GM19395 (cell line): ENCODE measurements around the gene CCDC30.
A peak's percentile ranks its signal among the peaks of the same experiment; 100 is the strongest.

ENCODE experiments used
- ATAC-seq: cut with Tn5 transposase; IDR thresholded peaks from one replicate; pipeline ENCODE4 v1.9.1; 2021; ENCODE audit warnings: mild to moderate bottlenecking, moderate library complexity; ENCODE audit not compliant: unreplicated experiment

CCDC30 gene

DNA sequence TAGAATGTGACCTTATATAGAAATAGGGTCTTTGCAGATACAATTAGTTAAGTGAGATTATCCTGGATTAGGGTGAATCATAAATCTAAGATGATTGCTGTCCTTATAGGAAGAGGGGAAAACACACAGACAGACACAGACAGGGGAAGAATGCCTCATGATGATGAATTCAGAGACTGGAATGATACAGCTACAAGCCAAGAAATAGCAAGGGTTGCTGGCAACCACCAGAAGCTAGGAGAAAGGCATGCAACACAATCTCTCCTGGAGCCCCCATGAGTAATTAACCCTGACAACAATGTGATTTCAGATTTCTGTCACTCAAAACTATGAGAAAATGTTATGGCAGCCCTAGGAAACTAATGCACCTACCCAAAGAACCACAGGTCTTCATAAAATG lies 176.0 kb downstream of the CCDC30 start:
- no peak for ATAC-seq

DNA sequence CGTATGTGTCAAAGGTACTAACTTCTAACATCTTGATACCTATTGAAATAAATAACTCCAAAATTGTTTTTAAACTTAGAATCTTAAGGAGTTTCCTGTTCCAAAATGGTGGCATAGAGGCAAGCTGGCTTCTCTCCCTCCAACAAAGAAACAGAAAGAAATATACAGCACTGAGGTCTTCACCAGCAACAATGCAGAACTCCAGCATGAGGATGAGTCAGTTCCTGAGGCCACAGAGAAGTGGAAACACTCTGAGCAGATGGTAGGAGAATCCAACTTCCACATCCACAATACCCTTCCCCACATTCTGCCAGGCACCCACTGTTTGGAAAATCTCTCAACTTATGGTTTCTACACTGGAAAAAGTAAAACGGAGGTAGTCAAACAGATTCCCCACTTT lies 183.0 kb downstream of the CCDC30 start:
- no peak for ATAC-seq

DNA sequence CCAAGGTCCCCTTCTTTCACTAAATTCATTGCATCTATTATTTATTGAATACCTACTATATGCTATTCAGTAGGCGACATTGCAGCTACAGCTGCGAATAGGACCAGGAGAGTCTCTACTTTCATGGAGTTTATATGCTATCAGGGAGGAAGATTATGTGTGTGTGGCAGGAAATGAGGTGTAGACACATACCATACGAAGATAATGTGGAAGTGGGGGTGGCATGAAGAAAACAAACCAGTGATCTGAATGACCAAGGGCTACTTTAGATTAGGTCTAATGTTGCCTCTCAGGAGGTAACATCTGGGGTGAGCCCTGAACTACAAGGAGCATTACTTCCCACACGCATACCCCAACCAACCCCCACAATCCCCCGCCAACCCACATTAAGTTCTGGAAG lies 194.1 kb downstream of the CCDC30 start:
- no peak for ATAC-seq

DNA sequence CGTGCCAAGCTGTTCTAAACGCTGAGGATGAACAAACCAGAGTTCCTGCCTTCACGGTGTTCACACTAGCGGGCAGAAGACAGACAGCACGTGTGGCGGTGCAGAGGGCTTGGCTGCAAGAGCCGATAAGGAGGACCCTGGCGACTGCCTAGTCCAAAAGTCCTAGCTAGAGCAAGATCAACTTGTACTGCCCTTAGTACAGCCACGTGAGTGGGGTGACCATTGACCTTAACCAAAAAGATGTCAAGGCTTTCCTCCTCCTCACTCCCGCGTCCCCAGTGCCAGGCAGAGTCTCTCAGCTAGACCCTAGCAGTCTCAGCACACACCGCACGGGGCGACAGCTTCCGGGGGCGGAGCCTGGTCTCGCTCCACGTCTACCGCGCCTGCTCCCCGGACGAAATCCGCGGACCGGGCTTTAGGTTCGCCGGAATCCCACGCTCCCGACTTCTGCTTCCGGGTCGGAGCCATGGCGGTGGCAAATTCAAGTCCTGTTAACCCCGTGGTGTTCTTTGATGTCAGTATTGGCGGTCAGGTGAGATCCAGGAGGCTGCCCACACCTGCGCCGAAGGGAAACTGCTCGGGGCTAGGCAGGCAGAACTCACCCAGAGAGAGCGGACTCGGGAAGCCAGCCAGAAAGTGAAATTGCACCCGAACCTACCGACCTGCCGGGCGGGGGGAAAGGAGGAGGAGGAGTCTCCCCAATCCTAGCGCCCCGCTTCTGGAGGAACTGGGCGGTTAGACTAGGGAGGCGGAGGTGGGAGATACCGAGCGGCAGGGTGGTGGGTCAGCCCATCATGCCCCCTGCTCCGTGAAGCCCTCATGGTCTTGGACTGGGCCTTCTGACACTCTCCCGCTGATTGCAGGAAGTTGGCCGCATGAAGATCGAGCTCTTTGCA lies 195.1 kb downstream of the CCDC30 start, which contains the start of gene PPIH:
PPIH (plus strand) TSS at position 443 of the 896 bp plus-strand sequence; CDS start at position 467, 24 bp downstream.
- ATAC-seq = peak; percentile 92

DNA sequence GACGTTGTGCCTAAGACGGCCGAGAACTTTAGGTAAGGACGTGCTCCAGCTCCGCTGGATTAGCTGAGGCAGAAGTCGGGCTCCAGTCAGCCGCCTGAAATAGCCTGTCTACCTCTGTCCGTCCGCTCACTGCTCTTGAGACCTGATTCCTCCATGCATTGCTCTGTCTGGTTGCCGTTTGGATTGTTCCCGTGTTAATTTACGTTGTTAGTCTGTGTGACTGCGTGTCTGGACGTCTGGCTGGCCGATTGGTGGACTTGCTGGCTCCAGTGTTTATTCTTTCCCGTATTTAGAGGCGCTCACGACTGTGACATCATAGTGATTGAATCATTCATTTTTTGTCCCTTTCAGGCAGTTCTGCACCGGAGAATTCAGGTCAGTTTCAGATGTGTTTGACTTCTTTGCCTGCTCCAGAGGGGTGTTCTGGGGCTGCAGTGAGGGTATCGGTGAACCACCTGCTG lies 195.8 kb downstream of the CCDC30 start:
- ATAC-seq = peak; percentile 8

DNA sequence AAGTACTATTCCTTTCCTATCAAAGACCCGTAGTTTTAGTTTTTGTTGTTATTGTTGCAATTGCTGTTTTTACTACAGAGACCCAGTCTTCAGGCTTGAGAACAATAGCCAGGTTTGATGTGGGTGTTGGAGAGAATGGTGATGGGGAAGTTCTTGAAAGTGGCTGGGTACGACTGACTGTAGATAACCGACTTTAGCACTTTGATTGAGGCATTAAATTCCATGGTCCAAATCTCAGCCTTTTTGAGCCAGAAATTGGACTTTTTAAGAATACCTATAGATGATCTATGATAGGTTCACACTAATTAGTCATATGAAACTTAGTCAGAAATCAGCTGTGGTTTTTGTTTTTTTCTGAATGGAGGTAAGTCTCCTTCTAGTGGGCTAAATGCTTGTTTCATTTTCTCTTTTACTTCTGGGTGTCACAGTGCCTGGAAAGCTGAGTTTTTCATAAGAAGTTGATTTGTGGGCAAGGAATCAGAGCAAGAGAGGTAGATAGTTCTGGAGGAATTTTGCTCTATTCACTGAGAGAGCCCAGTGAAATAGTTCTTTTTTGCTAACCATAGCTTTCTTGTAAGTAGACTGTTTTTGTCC lies 197.9 kb downstream of the CCDC30 start:
- ATAC-seq = no peak

DNA sequence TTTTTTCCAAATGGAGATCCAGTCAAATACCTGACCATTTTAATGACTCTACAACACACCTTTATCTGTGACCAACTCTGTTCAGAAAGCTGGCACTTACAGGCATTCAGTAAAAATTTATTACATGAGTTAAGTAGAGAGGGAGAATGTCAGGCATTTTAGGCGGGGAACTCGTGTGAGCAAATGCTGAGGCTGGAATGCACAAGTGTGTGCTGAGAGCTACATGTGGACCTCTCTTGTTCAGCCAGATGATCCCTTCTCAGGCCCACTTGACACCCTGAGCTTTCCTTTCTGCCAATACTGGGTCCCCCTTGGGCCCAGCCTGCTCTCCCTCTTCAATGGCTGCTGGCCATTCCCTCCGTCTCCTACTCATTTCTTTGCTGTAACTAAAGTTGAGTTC lies 206.8 kb downstream of the CCDC30 start:
- no peak for ATAC-seq

DNA sequence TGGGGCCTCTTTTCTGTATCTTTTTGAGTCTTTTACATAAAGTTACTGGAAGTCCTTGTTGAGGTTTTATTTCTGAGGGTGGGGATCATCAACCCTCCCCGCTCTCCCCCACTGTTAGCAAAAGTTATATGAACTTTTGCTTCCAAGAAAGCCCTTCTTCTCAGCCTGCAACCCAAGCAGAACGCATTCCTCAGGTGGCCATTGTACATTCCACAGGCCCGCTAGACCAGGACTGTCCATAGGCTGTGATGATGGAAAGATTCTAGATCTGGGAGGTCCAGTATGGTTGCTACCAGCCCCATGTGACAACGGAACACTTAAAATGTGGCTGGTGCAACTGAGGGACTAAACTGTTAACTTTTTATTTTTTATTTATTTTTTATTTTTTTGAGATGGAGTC lies 207.3 kb downstream of the CCDC30 start:
- no peak for ATAC-seq

DNA sequence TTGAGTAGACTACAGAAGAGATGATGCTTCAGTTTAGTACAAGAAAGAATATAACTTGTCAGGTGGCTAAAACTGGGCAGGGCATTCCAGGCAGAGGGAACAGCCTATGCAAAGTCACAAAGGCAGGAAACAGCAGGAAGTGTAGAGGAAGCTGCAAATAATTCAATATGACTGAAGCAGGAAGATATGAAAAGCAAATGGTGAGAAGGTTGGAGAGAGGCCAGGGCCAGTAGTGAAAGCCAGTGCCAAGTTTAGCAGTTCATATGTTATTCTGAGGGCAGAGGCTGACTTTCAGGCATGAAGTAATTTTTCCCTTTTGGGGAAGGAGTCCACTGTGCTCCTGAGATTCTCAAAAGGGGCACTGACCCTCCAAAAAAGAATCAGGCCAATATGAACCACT lies 211.1 kb downstream of the CCDC30 start:
- no peak for ATAC-seq

DNA sequence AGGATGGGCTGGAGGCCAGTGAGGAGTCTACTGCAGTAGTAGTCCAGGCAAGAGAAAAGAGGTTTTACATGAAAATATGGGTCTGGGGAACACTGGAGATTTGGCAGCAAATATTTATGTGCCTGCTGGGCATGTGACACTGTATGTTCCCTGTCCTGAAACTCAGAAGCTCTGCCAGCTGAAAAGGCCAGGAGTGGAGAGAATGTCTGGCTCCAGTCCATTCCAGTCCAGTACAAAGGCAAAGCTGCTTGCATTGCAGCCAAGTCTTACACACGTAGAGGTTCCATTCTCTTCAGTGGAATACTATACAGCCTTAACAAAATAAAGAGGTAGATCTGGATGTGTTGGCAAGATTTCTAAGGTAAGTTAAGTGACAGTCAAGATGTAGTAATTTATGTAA lies 211.6 kb downstream of the CCDC30 start:
- ATAC-seq = no peak

DNA sequence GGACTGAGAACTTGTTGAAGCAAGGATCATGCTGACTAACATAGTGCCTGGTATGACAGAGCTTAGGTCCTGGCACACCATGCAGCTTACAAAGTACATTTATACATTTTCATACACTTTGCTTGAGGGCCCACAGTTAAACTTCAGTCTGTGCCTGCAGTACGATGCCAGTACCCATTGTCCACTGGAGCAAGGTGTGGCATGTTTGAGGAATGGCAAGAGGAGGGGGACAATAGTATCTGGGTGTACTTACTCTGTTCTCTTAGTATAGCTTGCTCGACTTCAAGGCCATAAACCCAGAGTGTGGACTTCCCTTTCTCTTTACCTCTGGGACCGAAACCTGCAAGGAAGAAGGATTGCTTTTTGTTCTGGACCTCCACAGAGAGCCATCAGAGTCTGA lies 212.4 kb downstream of the CCDC30 start:
- no peak for ATAC-seq

DNA sequence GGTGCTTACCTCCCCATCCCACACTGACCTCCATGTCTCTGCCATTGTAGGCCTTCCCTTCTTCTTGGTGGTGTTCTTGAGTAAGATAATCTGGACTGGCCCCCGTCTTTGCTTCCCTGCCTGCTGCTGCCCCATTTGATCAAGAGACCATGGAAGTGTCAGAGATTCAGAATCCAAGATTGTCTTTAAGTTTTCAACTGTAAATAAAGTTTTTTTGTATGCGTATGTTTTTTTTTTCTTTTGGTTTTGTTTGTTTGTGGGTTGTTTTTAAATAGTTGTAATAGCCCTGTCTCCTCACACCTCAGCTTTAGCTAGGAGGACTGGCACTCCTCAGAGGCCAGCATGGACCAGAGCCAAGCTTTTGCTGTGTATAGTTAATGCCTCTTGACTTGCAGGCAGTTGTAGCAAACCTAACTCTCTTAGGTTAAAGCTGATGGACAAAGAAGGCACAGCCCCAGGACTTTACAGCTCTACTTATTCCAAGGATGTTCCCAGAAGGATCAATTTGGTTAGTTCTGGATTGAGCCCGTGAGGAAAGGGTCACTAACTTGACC lies 213.5 kb downstream of the CCDC30 start:
- no peak for ATAC-seq

DNA sequence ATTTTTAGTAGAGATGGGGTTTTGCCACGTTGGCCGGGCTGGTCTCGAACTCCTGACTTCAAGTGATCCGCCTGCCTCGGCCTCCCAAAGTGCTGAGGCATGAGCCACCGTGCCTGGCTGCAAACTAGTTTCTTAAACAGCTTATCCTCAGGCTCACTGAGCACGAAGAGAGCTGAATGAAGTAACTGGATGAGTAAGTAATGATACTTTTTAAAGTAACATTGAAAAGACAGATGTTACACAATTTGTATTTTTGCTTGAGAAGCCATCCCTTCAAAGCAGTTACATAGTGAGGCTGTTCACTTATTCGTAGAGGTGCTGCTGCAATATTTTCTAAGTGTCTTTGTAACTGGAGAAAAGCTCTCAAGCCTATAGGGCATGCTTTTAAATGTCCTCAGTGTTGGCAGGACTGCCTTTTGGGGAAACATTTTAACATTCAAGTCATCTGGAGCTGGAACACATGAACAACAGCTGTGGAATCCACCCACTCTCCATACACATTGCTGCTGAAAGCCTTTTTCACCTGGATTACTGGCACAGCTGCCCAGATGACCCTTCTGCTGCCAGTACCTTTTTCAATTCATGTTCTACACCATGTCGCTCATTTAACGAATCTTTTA lies 216.4 kb downstream of the CCDC30 start:
- no peak for ATAC-seq

DNA sequence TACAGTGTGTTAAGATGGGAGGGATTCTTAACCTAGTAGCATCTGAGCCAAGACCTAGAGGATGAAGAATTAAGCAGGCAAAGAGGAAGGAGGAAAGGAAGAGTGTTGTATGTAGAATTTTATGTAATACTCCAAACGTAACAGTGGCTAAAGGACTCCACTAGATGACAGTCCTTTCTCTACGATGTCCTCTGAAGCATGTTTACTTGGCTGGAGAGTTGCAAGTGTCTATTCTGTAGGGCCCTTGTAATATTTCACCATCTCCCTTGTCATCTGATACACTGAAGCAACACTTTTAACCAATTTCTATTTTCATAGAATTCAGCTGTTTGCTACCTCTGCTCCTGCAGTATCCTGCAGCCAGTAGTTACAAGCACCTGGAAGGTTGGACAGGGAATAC lies 217.0 kb downstream of the CCDC30 start:
- no peak for ATAC-seq

DNA sequence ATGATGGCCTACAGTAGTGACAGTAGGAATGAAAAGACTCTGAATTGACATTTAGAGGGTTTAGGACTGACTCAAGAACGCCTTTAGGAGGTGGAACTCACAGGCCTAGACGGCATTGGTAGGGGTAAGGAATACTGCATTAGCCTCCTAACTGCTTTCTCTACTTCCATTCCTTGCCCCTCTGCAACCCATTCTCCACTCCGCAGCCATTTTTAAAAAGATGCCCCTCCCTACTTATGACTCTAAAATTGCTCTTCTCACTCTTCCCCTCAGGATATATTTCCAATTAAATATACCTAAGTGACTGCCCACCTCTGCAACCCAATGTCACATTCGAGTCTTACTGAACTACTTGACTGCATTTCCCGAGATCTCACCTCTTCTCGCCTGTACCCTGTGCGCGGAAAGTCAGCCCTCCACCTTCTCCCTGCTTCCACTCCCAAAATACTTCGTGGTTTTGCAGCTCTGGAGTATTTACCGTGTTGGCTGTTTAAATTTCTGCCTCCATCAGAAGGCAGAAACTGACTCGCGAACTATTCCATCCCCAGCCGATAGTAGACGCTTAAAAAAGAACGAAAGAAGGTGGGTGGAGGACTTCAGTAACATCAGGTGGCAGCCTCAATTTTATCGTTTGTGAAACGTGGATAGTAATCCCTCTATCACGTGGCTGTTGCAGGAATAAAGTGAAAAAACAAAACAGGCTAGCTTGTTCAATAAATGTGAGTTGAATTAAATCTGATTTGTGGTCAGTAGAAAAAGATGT lies 218.0 kb downstream of the CCDC30 start:
- no peak for ATAC-seq

DNA sequence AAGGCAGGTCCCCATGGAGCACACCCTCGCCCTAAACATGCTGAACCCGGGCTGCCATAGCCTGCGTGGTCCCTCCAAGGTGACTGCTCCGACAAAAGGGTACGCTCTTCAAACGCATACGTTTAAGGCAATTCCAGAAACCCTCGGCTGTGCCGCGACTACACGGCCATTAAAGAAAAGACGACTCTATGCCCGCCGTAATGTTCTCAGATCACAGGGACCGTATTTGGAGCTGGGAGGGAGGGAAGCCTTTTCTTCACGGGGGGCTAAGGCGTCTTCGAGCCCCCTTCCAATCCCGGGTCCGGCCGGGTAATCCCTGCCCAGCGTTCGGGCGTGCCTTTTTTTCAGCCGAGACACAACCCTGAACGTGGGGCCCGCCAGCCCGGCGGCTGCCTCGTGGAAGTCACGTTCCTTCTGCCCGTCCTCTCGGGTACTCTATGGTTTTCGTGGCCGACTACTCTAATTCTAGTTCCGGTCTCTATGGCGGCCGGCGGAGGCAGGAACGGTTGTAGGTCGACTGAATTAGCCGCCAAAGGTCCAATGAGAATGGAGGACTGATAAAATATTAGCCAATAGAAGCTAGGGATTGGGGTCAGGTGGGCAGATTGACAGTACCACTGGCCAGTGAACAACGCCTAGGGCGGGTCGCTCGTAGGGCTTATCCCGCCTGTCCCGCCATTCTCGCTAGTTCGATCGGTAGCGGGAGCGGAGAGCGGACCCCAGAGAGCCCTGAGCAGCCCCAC lies 218.8 kb downstream of the CCDC30 start, which contains the start of gene YBX1:
YBX1 (plus strand) TSS at position 678 of the 743 bp plus-strand sequence. CDS start 148 bp downstream, outside the sequence.
- peak; percentile 92 for ATAC-seq

DNA sequence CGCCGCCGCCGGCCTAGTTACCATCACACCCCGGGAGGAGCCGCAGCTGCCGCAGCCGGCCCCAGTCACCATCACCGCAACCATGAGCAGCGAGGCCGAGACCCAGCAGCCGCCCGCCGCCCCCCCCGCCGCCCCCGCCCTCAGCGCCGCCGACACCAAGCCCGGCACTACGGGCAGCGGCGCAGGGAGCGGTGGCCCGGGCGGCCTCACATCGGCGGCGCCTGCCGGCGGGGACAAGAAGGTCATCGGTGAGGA lies 219.3 kb downstream of the CCDC30 start:
- ATAC-seq = peak; percentile 0

DNA sequence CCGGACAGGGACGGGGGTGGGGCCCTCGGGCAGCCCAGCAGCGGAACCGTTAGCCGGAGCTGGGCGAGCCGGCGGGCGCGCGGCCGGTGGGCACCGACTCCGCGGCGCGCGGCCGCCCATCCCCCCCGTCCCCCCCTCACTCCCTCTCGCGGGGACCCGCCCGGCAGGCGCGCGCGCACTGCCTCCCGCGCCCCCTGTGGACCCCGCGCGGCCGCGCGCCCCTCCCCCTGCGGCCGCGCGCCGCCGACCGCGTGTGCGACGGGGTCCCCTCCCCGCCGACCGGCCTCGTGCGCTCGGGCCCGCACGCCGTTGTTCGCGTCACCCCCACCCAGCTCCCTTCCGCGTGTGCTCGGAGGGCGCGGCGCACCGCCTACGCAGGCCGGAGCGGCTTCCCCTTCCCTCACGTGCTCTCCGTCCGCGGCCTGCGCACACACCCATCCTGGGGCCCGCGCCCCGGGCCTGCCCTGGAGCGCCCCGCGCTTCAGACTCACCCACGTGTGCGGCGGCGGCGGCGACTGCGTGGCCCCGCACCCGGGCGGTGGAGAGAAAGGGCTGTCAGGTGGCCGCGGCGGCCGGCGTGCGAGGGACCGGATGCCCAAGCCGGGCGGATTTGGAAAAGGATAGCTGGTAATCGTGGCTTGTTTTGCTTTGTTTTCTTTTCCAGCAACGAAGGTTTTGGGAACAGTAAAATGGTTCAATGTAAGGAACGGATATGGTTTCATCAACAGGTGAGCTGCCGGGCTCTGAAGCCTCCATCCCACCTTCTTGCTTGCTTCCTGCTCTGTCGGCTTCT lies 219.8 kb downstream of the CCDC30 start:
- ATAC-seq = peak; percentile 22

DNA sequence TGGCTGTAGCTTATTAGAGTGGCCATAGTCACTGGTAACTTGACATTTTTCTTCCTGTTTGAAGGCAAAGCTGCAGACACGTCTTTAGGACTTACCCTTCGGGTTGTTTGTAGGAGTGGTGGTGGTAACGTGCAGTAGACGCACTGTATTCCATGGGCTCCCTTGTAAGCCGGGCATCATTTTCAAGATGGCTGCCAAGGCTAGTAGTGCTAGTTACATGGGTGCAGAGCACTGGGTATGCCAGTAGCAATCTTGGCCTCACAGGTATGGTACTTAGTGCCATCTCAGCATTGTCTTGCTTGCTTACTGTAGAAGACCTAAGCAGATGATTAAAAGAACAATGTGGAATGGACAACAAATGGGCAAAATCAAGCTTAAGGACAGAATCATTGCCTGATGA lies 221.1 kb downstream of the CCDC30 start:
- ATAC-seq = no peak
